Keratinocyte (primary cell): ENCODE results near the gene CCDC7. TPM values are rescaled to one million over a fixed set of nuclear protein-coding genes. Genes with fewer than 3 reads are reported as not detected.

Experiments
- DNase-seq: peaks from one replicate; pipeline ENCODE4 v3.0.0-alpha.2; 2011; ENCODE audit warnings: low read depth, missing footprints, low spot score
- FAIRE-seq: peaks from 2 replicates; lab custom pipeline; 2011; peaks lifted over from hg19 to GRCh38; lab: Jason Lieb, UNC
- H2AFZ ChIP-seq: 2 replicates; pipeline ENCODE4 v1.6.0; 2012; ENCODE audit warnings: low read length, control low read depth, inconsistent platforms; ENCODE audit not compliant: control insufficient read depth
- H3K27ac ChIP-seq: 2 replicates; pipeline ENCODE4 v1.5.1; 2011; ENCODE audit warnings: low read length; ENCODE audit not compliant: control insufficient read depth, insufficient read depth
- H3K27me3 ChIP-seq: 3 replicates; pipeline ENCODE4 v1.6.0; 2011; ENCODE audit warnings: low read length; ENCODE audit not compliant: control insufficient read depth, insufficient read depth; ENCODE audit errors: extremely low read depth
- H3K36me3 ChIP-seq, 2 experiments: 2 replicates in 1 of 2; 3 replicates in 1 of 2; pipeline ENCODE4 v1.5.1; 2011; ENCODE audit warnings: low read length in 2 of 2, mild to moderate bottlenecking in 1 of 2; ENCODE audit not compliant: control insufficient read depth in 2 of 2, insufficient read depth in 2 of 2; ENCODE audit errors: extremely low read depth in 1 of 2
- H3K4me1 ChIP-seq: 3 replicates; pipeline ENCODE4 v1.5.1; 2011; ENCODE audit warnings: low read length; ENCODE audit not compliant: control insufficient read depth, insufficient read depth; ENCODE audit errors: extremely low read depth
- H3K4me2 ChIP-seq: 3 replicates; pipeline ENCODE4 v1.6.0; 2011; ENCODE audit warnings: low read depth, low read length; ENCODE audit not compliant: control insufficient read depth, insufficient read depth; ENCODE audit errors: extremely low read depth
- H3K4me3 ChIP-seq, 3 experiments: fragments of 200-600 bp in 1 of 3; sonication (generic) in 1 of 3; 2 replicates in 2 of 3; 3 replicates in 1 of 3; pipeline ENCODE4 v1.5.1; 2011 to 2016; ENCODE audit warnings: low read length in 3 of 3, mild to moderate bottlenecking in 3 of 3, control low read depth in 2 of 3, inconsistent platforms in 1 of 3, low read depth in 1 of 3, mixed read lengths in 1 of 3, mixed run types in 1 of 3, moderate library complexity in 1 of 3; ENCODE audit not compliant: control insufficient read depth in 2 of 3, insufficient read depth in 2 of 3; ENCODE audit errors: extremely low read depth in 1 of 3
- H3K79me2 ChIP-seq: 2 replicates; pipeline ENCODE4 v1.6.0; 2012; ENCODE audit warnings: low read length; ENCODE audit not compliant: control insufficient read depth, insufficient read depth
- H3K9ac ChIP-seq: 3 replicates; pipeline ENCODE4 v1.6.0; 2011; ENCODE audit warnings: low read length; ENCODE audit not compliant: control insufficient read depth, insufficient read depth; ENCODE audit errors: extremely low read depth
- H3K9me1 ChIP-seq: 3 replicates; pipeline ENCODE4 v1.6.0; 2011; ENCODE audit warnings: low read length; ENCODE audit not compliant: control insufficient read depth, insufficient read depth; ENCODE audit errors: extremely low read depth
- H3K9me3 ChIP-seq: 2 replicates; pipeline ENCODE4 v1.5.1; 2012; ENCODE audit warnings: low read depth, low read length; ENCODE audit not compliant: control insufficient read depth
- H4K20me1 ChIP-seq: 3 replicates; pipeline ENCODE4 v1.6.0; 2011; ENCODE audit warnings: low read length; ENCODE audit not compliant: control insufficient read depth, insufficient read depth; ENCODE audit errors: extremely low read depth
- CTCF ChIP-seq, 3 experiments: IDR thresholded peaks in 1 of 3; conservative IDR thresholded peaks in 1 of 3; optimal IDR thresholded peaks in 1 of 3; 2 replicates in 2 of 3; 3 replicates in 1 of 3; pipeline versions ENCODE3 to v1.5.1; 2011; ENCODE audit warnings: low read length in 3 of 3, mild to moderate bottlenecking in 3 of 3, moderate library complexity in 2 of 3, control low read depth in 1 of 3, inconsistent platforms in 1 of 3; ENCODE audit not compliant: insufficient read depth in 2 of 3; ENCODE audit errors: extremely low read depth in 1 of 3
- EZH2 ChIP-seq: IDR thresholded peaks from one replicate; pipeline ENCODE4 v1.6.1; 2012; ENCODE audit warnings: inconsistent platforms, mild to moderate bottlenecking, low read length, moderate library complexity
- dilution Hi-C: fragments of 300-500 bp; cut with MboI; formaldehyde crosslinking; loops from one replicate; pipeline ENCODE4 v1.7.0; 2020; ENCODE audit warnings: low sequenced_read_pairs; ENCODE audit not compliant: extremely low pct_ligation_motif_present
- polyA plus RNA-seq, 5 experiments: library from polyadenylated mRNA; depleted of rRNA in 3 of 5; stranded (reverse) in 3 of 5; stranded (forward) in 1 of 5; unstranded in 1 of 5; fragments of >200 nt; gene quantifications; 1 replicate in 1 of 5; 2 replicates in 3 of 5; 3 replicates in 1 of 5; pipeline versions ENCODE4 v1.2.1 to v1.2.3, GENCODE V29; 2011 to 2012; ENCODE audit warnings: missing spikeins in 2 of 5, low read depth in 1 of 5, low replicate concordance in 1 of 5

Gene CCDC7
- polyA plus RNA-seq, 1 donor (not counting 4 experiments of a cell fraction or from before 2014, with no cell fraction given) = 1.1 TPM

GRCh38 chr10:32771217-32771616 is 325.3 kb downstream of the CCDC7 start:
- no peak overlapping the region for H3K27ac ChIP-seq
- FAIRE-seq = no peak
- H3K27me3 ChIP-seq = no peaks in the 10 kb centered on the region
- H3K9me1 ChIP-seq = no peaks in the 10 kb centered on the region
- no peak overlapping the region for H3K4me2 ChIP-seq
- TF ChIP-seq EZH2 = no peak
- no peak for TF ChIP-seq CTCF (optimal IDR thresholded peaks at IDR 0.05 in 1 of 3, IDR thresholded peaks at IDR 0.05 in 1 of 3, conservative IDR thresholded peaks at IDR 0.05 in 1 of 3; ENCODE audit: extremely low read depth in 1 of 3, insufficient read depth in 2 of 3, low read length in 3 of 3)
- H3K79me2 ChIP-seq = no peaks in the 10 kb centered on the region
- dilution Hi-C loops = no loop called here
- no peak overlapping the region for H2AFZ ChIP-seq
- H3K9ac ChIP-seq = no peak overlapping the region
- no peaks in the 10 kb centered on the region for H3K36me3 ChIP-seq
- no peak overlapping the region for H3K4me3 ChIP-seq
- no peak for DNase-seq
- H4K20me1 ChIP-seq = no peaks in the 10 kb centered on the region
- H3K9me3 ChIP-seq = peaks cover 3% of the 10 kb centered on the region
- no peaks in the 10 kb centered on the region for H3K4me1 ChIP-seq

GRCh38 chr10:32773105-32773504 is 327.2 kb downstream of the CCDC7 start:
- Histone ChIP-seq H3K27me3 (no peaks in the 10 kb centered on the region), H2AFZ (no peak overlapping the region), H3K4me2 (no peak overlapping the region), H4K20me1 (no peaks in the 10 kb centered on the region), H3K9ac (no peak overlapping the region), H3K27ac (no peak overlapping the region), H3K36me3 (no peaks in the 10 kb centered on the region), H3K79me2 (no peaks in the 10 kb centered on the region), H3K9me1 (no peaks in the 10 kb centered on the region), H3K9me3 (peaks cover 3% of the 10 kb centered on the region), H3K4me1 (no peaks in the 10 kb centered on the region), H3K4me3 (no peak overlapping the region)
- FAIRE-seq (no peak), DNase-seq (no peak)
- dilution Hi-C loops = no loop called here
- TF ChIP-seq CTCF (optimal IDR thresholded peaks at IDR 0.05 in 1 of 3, IDR thresholded peaks at IDR 0.05 in 1 of 3, conservative IDR thresholded peaks at IDR 0.05 in 1 of 3; ENCODE audit: extremely low read depth in 1 of 3, insufficient read depth in 2 of 3, low read length in 3 of 3) (no peak), EZH2 (no peak)
